HPDE6-E6E7 (cell line): ENCODE measurements around the gene ITGA6.

ENCODE experiments used
- DNase-seq: peaks from one replicate; pipeline ENCODE4 v3.0.0; 2011; ENCODE audit warnings: missing footprints; ENCODE audit errors: extremely low spot score

Gene ITGA6

DNA sequence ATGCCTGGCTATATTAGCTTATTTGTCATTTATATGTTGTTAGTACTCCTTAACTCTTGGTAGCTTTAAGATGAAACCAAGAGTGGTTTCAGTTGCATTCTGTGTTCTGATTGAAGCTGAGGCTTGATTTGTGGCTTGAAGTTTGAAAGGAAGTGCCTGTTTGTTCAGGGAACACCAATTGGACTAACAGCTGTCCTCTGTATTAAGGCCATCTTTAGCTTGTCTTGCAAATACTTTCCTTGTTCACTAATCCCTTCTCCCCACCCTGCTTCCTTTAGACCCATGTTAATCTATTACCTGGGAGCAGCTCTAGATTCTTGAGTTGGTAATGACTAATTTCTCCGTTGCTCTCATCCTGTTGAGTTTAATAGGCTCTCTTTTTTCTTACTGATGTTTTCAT, 13.4 kb downstream of the ITGA6 start:
- no peak for DNase-seq

DNA sequence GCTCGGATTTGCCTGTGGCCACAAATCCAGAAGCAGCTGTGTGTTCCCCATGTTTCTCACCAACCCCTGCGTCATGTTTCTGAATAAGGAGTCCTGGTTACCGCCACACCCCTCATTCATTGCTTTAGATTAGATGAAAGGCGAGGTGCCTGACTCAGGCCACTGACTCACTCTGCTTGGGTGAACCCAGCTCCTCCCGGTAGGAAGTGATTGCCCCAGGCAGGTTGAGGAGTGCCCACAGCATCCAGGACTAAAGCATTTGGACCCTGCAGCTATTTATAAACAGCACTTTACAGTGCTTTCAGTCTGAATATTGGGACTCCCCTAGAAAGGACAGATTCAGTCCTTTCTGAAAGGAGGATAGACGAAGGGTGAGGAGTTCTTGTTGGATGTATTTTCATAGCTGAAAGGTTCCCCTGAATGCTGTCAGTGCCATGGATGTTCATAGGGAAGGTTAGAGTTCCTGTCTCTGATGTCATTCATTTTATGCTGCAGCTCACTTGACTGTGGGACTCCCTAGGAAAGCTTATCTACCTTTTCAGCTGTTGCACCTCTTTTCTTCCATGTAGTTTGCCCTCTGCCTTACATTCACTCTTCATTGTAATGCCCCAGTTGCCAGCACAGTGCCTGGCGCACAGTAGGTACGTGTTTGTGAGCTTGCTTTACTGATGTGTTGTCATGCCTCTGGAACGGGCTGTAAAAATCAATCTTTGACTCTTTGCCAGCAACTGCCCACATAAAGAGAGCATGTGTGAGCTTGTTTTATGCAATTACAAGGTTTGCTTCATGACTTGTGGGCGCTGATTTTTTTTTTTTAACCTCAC, 14.9 kb downstream of the ITGA6 start:
- DNase-seq = peak; percentile 89

DNA sequence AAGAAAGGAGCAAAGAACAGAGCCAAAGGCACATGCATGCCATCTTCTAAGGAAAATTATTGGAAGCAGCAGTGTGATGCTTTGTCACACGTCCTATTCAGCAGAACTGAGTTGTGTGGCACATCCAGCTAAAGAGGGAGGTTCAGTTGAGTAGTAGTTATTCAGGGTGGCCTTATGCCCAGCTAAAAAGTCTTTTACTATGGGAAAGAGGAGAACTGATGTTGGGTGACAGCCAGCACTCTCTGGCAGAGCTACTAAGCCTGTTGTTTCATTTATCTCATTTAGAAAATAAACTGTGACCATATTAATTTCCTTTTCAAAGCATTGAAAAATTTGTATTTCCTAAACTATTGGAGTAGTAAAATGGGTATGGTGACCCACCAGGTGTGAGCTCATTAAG, 18.5 kb downstream of the ITGA6 start:
- no peak for DNase-seq

DNA sequence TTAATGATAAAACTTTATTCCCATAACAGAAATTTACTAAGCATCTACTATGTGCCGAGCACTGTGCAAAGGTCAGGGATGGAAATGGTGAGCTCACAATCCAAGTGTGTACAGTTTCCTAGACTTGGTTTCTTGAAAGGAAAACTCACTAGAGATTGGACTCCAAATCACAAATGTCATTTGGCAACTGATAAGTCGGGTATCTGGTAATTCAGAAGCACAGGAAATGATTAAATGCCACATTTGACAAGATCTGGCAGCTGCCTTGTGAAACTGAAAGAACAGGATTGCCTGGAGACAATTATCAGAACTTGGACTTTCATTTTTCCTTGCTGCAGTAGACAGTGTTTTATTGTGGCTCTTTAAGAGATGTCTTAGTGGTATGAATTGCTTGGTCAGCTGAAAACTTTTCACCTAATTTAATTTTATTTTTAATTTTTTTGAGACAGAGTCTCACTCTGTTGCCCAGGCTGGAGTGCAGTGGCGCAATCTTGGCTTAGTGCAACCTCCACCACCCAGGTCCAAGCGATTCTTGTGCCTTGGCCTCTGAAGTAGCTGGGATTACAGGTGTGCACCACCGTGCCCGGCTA, 19.2 kb downstream of the ITGA6 start:
- DNase-seq = no peak

DNA sequence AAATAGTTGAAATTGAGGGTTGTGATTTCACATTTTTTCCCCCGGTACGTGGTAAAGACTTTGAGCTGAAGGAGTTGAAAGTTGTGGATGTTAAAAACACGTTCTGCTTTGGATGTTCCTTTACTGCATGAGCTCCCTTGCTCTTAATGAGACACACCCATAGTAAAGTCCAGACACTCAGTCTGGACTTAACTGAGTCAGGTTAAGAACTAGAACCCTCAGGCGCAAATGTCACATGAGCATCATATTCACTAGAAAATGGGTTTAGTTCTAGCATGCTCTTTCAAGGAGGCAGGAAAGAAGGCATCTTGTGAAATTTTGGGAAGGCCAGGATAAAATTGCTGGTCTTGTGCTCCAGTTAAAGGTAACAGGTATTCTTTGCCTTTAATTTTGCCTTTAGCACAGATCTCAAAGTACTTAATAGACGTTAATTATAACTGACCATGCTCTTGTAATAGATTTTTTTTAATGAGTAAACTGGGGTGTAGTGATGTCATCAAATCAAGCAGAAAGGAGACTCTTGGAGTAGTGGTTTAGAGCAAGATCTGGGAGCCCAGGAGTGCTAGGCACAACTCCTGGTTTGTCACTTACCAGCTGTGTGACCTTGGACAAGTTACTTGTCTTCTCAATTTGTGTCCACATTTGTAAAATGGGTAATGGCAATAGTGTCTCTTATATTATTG, 20.6 kb downstream of the ITGA6 start:
- DNase-seq = no peak

DNA sequence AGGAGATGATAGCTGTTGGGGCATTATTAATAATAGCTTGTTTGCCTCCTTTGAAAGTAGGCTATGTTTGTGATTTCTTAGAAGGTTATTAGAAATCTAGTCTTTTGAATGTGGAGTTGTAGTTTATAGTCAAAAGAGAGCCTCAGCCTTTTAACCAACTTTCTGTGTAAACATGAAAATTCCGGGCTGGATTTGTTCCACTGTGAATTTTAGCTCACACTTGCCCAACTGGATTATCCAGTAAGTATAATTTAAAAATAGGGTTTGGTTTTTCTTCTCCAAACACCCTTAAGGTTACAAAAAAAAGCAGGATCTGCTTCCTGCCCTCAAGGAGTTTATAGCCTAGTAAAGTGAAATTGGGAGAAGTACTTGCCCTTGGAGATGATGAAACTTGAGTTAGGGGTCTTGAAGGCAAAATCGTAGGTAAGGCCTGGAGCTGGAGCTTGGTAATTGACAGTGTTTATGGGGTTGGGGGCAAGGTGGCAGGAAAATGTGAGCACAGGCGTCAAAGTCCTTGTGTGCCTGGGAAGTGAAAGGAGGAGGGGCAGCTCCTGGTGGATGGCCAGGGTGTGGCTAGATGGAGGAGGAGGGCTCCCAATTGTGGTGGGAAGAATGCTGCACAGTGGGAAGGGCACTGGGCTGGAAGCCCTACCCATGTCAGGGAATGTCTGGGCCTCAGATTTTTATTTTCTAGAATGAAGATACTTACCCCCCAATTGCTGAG, 21.3 kb downstream of the ITGA6 start:
- no peak for DNase-seq

DNA sequence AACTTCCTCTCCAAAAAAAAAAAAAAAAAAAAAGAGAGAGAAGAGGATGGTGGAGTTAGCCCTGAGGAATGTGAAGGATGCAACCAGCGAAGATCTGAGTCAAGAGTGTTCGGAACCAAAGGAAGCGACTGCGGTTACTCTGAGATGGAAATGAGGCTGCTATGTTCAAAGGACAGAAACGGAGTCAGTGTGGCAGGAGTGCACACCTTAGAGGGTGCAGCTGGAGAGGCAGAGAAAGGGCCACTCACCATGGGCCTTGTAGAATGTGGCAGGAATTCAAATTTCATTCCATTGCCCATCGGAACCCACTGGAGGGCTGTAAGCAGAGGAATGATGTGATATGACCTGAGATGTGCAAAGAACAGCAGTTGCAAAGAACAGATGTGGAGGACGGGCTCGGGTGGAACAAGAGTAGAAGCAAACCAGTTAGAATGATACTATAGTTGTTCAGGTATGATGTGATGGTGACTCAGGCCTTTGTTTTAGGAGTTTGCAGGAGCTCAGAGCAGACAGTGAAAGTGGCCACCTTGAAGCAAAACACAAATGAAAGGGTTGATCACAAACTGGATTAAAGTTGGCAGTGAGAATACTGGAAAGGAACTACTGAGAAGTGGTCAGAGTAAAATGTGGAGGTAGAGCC, 22.6 kb downstream of the ITGA6 start:
- DNase-seq = no peak

DNA sequence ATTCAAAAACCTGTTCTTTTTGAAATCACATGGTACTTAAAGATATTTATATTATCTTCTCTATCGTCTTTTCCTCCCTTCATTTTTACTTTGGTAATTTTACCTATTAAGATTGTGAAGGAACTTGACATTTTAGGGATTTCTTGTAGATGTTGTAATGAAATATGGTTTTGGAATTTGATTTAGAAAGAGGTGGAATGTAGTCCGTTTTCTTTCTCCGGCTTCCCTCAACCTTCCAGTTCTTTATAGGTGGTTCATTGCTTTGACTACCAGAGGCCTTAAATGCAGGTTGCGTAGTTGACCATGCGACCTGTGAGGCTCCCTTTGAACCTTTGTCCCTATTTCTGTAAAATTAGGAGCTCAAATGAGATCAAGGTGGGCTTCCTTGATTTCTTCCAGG, 24.5 kb downstream of the ITGA6 start:
- DNase-seq = no peak

DNA sequence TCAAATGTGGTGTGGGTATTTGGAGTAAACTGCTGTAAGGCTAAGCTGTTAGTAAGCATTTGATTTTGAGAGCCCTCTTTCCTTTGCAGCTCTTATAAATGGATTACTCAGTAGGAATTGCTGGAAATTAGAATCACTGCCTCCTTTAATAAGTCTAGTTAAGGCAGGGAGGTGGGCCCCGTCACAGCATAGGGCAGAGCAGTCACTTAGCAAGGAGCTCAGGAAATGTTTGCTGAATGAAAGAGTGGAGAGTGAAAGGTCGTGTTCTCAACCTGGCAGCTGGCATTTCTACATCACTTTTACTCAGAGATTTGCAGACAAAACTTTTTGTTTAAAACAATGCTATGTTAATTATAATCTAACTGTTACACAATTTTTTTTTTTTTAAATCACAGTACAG, 25.5 kb downstream of the ITGA6 start:
- DNase-seq = no peak

DNA sequence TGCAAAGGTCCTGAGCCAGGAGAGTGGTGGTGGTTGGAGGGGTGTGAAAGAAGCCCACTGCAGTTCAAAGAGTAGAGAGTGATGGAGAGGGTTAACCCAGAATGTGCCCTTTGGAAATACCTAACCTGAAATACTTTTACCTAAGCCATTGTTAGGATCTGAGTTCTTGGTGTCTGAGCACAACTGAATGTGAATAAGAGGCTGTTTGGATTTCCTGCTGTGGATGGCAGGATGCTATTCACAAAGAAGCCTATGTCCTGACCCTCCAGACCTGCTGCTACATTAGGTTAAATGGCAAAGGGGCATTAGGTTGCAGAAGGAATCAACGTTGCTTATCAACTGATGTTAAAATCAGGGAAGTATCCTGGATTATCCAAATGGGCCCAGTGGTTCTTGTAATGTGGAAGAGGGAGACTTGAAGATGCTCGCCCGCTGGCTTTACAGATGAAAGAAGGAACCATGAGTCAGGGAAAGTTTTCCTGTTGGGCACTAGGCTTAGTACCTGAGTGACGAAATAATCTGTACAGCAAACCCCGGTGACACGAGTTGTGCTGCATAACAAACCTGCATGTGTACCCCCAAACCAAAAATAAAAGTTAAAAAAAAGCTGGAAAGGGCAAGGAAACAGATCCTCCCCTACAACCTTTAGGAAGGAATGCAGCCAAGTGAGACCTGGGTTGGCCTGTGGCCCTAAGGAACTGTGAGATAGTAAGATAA, 27.2 kb downstream of the ITGA6 start:
- no peak for DNase-seq

DNA sequence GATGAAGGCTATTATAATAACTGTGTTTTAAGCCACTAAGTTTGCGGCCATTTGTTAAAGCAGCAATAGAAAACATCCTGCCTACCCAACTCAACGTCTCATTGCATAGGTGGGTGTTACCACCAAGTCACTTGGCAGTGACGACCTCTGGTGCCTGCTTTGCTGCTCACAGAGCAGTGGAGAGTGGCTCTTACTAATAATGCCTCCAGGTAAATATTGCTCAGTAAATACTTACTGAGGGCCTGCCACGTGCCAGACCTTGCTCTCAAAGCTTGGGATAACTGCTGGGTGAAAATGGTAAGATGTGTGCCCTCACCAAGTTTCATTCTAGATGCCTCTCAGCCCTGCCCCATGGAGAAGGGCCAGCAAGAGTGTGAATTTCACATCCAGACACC, 27.7 kb downstream of the ITGA6 start:
- no peak for DNase-seq

DNA sequence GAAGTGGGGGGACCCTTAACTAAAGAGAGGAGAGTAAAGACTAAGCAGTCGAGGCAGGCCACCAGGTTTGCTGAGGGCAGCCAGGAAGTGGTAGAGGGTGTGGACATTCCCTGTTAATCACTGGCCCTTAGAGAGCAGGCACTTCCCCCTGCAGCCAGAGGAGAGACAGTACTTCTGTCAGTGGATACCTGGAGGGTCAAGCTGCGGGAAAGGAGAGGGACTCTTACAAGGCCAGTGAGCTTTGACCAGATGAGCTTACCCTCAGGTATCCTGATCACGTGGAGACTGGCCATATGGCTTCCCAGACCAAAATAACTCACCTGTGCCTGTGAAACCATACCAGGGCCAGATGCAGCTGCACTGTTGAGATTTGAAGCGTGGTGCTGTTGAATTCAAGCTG, 28.6 kb downstream of the ITGA6 start:
- DNase-seq = no peak

DNA sequence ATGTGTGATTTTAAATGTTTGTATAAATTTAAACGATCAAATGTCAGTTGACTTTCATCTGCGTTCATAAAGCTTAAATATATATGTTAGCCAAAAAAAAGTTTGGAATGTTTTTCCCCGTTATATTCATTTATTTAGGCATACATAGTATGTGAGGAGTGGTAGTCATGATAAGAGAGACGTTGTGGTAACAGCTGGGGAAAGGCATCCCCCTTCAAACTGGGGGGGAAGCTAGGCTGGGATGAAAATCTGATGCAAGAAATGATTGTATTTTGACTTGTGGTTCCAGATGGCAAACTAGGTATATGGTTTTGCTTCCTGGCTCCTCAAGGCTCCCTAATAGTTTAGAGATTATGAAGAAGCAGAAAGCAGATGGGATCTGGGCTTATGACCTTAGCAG, 30.1 kb downstream of the ITGA6 start:
- DNase-seq = no peak

DNA sequence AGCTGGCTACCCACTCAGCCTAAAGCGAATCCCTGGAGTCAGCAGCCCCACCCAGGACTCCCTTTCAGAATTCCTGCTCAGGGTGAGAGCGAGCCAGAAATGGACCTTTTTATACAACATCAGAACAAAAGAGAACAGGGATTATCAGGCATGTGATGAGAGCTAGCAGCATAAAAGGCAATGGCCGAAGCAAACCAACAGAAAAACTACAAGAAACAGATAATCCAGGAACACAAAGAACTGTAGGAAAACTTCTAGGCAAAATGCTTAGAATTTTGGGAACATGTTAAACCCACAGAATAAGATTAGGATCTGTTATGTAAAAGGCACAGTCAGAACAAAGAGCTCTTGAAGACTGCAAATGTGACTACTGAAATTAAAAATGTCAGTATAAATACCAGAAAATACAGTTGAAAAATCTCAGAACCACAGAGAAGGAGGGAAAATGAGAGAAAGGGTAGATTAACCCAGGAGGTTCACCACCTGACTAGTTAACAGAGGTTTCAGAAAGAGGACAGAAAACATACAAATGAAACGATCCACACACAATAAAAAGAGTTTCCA, 31.3 kb downstream of the ITGA6 start:
- DNase-seq = no peak

DNA sequence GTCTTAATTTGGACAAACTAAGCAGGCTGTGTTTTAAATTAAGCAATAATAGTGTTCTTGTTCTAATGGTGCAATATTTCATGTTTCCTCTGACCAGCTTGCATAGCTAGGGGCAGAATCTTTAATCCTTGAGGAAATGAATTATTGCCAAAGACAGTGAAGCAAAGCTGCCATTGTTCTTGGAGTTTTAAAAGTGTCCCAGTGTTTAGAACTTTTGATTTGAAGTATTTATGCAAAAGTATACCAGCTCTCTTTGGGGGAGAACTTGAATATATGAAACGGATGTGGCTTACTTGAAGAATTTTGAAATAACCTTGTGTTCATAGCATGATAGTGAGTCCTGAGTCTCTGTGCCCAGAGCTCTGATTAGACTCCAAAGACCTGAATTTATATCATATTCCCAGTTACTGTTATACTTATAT, 33.4 kb downstream of the ITGA6 start:
- no peak for DNase-seq

DNA sequence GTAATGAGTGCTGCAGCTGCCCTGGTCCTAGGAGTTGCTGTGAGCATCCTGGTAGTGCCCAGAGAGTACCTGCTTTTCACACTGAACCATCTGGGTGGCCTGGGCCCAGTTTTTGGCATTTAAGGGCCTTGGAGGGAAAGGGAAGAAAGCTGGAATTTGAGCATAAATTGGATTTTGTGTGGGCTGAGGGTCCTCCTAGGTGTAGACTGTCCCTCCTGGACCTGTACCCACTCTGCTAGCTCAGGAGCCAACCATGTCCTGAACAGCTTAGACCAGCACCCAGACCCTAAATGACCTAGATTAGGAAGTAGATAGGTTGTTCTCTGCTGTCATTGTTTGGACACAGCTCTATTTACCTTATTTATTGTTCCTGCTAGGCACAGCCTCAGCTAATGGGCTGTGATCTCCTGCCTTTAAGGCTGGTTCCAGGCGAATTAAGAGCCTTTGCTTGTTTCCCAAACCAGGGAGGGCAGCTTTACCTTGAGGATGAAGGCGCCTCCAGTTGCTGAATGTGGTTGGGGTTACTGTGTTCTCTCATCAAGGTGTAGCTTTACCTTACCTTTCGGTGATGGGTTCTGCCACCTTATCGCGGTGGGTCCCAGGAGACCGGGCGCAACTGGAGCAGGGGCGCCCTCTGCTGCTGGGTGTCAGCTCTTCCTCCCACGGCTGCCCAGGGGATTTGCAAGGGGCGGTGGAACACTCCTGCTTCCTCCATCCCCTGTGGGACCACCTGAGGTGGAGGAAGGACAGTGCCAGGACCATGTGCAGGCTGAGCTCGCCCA, 34.4 kb downstream of the ITGA6 start:
- no peak for DNase-seq

DNA sequence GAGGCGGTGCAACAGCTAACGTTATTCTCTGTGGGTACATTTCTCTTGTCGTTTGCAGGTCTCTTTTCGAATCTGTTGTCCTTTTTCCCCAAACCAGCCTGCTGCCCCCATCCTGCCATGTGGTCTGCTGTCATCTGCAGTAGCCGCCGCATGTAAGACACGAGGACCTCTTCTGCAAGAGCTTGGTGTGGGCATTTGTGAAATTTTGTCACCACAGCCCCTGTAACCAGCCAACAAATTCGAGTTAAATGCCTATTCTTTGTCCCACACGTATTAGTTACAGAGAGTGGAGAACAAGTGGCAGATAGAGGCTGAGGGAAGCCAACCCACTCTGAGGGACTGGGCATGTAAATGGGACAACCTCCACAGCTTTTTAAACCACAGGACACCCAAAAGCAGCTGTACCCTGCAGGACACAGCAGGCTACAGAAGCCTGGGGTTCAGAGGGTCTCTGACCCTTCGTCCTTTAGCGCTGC, 35.0 kb downstream of the ITGA6 start:
- no peak for DNase-seq

DNA sequence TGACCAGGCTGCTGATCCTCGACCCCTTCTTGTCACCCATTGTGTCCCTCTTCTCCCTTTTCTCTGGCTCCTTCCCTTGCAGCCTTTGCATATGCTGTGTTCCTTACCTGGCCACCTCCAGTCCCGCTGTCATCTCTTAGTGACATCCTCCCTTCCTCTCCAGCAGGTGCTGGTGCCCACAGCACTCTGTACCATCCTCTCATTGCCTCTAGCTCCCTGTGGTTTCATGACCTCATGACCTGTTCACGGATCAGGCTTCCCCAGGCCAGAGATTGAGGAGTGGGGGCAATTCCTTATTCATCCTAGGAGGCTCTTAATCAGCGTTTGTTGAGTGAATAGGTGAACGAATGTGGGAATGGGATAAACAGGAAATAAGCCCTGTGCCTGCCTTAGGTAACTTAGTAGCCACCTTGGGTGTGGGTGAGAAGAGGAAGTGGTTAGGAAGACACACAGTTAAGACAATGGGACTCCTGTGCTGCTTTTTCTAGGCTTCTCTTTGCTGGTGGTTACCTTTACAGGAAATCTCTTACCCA, 35.5 kb downstream of the ITGA6 start:
- DNase-seq = no peak

DNA sequence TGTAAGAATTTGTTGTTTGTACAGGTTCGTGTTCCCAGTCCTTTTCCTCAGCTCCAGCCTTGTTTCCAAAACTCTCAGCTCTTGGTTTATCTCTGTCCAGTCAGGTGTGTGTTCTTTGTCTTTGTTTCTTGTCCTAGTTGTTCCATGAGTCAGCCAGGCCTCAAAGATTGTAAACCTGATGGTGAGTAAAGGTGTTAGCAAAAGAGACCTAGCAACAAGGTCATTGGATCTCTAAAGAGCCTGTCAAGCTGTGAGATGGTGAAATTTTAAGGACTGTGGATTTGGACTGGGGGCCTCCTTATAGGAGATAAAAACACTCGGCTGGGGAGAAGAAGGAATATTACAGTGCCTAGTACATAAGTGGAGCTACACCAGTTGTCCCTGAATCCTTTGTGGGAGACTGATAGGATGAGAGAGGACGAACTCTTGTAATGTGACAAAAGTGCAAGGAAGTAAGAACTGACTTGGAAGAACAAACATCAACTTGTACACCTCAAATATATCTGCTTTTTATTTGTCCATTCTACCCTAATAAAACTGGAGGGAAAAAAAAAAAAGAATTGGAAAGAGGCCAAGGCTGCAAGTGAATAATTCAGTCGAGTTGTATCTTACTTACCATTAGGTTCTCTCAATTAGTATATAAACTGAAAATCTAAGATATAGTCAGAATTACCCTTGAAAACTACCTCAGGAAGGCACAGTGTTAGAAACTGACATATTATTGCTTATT, 37.2 kb downstream of the ITGA6 start:
- DNase-seq = no peak
